GM18867 (cell line): ENCODE results near the gene LRP1B.

Source experiments
- ATAC-seq: cut with Tn5 transposase; IDR thresholded peaks from one replicate; pipeline ENCODE4 v1.9.1; 2021; ENCODE audit warnings: mild to moderate bottlenecking, moderate library complexity; ENCODE audit not compliant: unreplicated experiment

LRP1B gene

GRCh38 chr2:141782574-141782973, 348.2 kb downstream of the LRP1B start:
- ATAC-seq = no peak

GRCh38 chr2:141778315-141778835, 352.4 kb downstream of the LRP1B start:
- ATAC-seq = no peak

- no peak for ATAC-seq
These were observed 360.3 kb downstream of the LRP1B start for GRCh38 chr2:141770530-141770929.

GRCh38 chr2:141767691-141768090, 363.1 kb downstream of the LRP1B start:
- ATAC-seq = no peak

GRCh38 chr2:141767051-141767450, 363.8 kb downstream of the LRP1B start:
- ATAC-seq = no peak

- no peak for ATAC-seq
These were observed 364.6 kb downstream of the LRP1B start for GRCh38 chr2:141766225-141766624.

GRCh38 chr2:141748616-141749015, 382.2 kb downstream of the LRP1B start:
- no peak for ATAC-seq

GRCh38 chr2:141741652-141742051, 389.2 kb downstream of the LRP1B start:
- ATAC-seq = no peak

GRCh38 chr2:141737492-141738255, 393.1 kb downstream of the LRP1B start:
- no peak for ATAC-seq

- no peak for ATAC-seq
These were observed 394.4 kb downstream of the LRP1B start for GRCh38 chr2:141736466-141736865.

GRCh38 chr2:141728886-141729285, 401.9 kb downstream of the LRP1B start:
- ATAC-seq = no peak

GRCh38 chr2:141728142-141728541, 402.7 kb downstream of the LRP1B start:
- ATAC-seq = no peak

- ATAC-seq = no peak
These were observed 406.4 kb downstream of the LRP1B start for GRCh38 chr2:141724426-141724825.

- no peak for ATAC-seq
These were observed 407.0 kb downstream of the LRP1B start for GRCh38 chr2:141723814-141724213.

GRCh38 chr2:141720476-141720875, 410.3 kb downstream of the LRP1B start:
- no peak for ATAC-seq

- ATAC-seq = no peak
These were observed 416.3 kb downstream of the LRP1B start for GRCh38 chr2:141714496-141714895.

- ATAC-seq = no peak
These were observed 419.2 kb downstream of the LRP1B start for GRCh38 chr2:141711627-141712026.

GRCh38 chr2:141710589-141711239, 420.1 kb downstream of the LRP1B start:
- ATAC-seq = no peak

- ATAC-seq = no peak
These were observed 421.1 kb downstream of the LRP1B start for GRCh38 chr2:141709756-141710155.

- no peak for ATAC-seq
These were observed 423.3 kb downstream of the LRP1B start for GRCh38 chr2:141707486-141707885.

- ATAC-seq = no peak
These were observed 426.3 kb downstream of the LRP1B start for GRCh38 chr2:141704541-141704940.

GRCh38 chr2:141703501-141703900, 427.3 kb downstream of the LRP1B start:
- no peak for ATAC-seq
